H1 (cell line): ENCODE data around the gene MAP3K14. TPM values are rescaled to one million over a fixed set of nuclear protein-coding genes. Genes with fewer than 3 reads are reported as not detected.

Source experiments
- CTCF ChIA-PET: fragments of 300-600 bp; sonication (Branson Sonifier 250); formaldehyde crosslinking; loops from one replicate; lab custom pipeline; 2021; ENCODE audit not compliant: partially characterized antibody; lab: Charles Lee
- POLR2A ChIA-PET: fragments of 300-600 bp; sonication (Branson Sonifier 250); formaldehyde crosslinking; loops from one replicate; lab custom pipeline; 2021; ENCODE audit warnings: inconsistent platforms; ENCODE audit not compliant: partially characterized antibody; lab: Charles Lee
- DNase-seq, 2 experiments: peaks; one replicate each; pipeline versions ENCODE4 v3.0.0 to v3.0.0-alpha.2; 2010 to 2022; ENCODE audit warnings: low spot score in 2 of 2, low read depth in 1 of 2, mixed read lengths in 1 of 2
- FAIRE-seq: peaks from 2 replicates; lab custom pipeline; 2011; peaks lifted over from hg19 to GRCh38; lab: Jason Lieb, UNC
- H2AFZ ChIP-seq: 2 replicates; pipeline ENCODE4 v1.8.1; 2012; ENCODE audit warnings: low read length, inconsistent platforms
- H2AK5ac ChIP-seq: 2 replicates; pipeline ENCODE4 v1.6.1; 2013; ENCODE audit warnings: low read depth, low read length
- H2BK120ac ChIP-seq: replicated peaks from 2 replicates; pipeline ENCODE3; 2013; ENCODE audit warnings: low read depth, low read length, inconsistent platforms
- H2BK12ac ChIP-seq: 2 replicates; pipeline ENCODE4 v1.6.1; 2013; ENCODE audit warnings: low read depth, low read length
- H2BK15ac ChIP-seq: 2 replicates; pipeline ENCODE4 v1.6.1; 2013; ENCODE audit warnings: low read length
- H2BK20ac ChIP-seq: 2 replicates; pipeline ENCODE4 v1.6.1; 2013; ENCODE audit warnings: low read length
- H2BK5ac ChIP-seq: 2 replicates; pipeline ENCODE4 v1.6.1; 2013; ENCODE audit warnings: low read depth, low read length
- H3K14ac ChIP-seq: 2 replicates; pipeline ENCODE4 v1.6.1; 2013; ENCODE audit warnings: inconsistent platforms; ENCODE audit not compliant: insufficient read length
- H3K18ac ChIP-seq: 2 replicates; pipeline ENCODE4 v1.6.1; 2013; ENCODE audit warnings: low read length; ENCODE audit errors: extremely low read depth
- H3K23ac ChIP-seq: 2 replicates; pipeline ENCODE4 v1.6.1; 2013; ENCODE audit warnings: inconsistent platforms; ENCODE audit not compliant: insufficient read length
- H3K23me2 ChIP-seq: 2 replicates; pipeline ENCODE4 v1.6.1; 2013; ENCODE audit warnings: low read depth, low read length
- H3K27ac ChIP-seq: 2 replicates; pipeline ENCODE4 v1.6.1; 2011; ENCODE audit warnings: low read depth, low read length, inconsistent platforms
- H3K27me3 ChIP-seq, 4 experiments: replicated peaks in 1 of 4; 1 replicate in 1 of 4; 2 replicates in 3 of 4; pipeline versions ENCODE4 v1.6.1 to v1.8.1; 2011 to 2013; ENCODE audit warnings: low read length in 3 of 4, mild to moderate bottlenecking in 3 of 4, inconsistent platforms in 2 of 4, mixed read lengths in 2 of 4, moderate library complexity in 1 of 4; ENCODE audit not compliant: control insufficient read depth in 3 of 4, insufficient read depth in 3 of 4; ENCODE audit errors: extremely low read depth in 1 of 4
- H3K36me3 ChIP-seq, 4 experiments: 2 replicates each; pipeline versions ENCODE4 v1.6.1 to v1.8.1; 2011 to 2013; ENCODE audit warnings: mild to moderate bottlenecking in 4 of 4, low read length in 3 of 4, moderate library complexity in 2 of 4, control low read depth in 1 of 4, inconsistent platforms in 1 of 4; ENCODE audit not compliant: insufficient read depth in 4 of 4, control insufficient read depth in 2 of 4
- H3K4ac ChIP-seq: replicated peaks from 2 replicates; pipeline ENCODE3; 2013; ENCODE audit warnings: low read length, low read depth, mixed read lengths, inconsistent platforms; ENCODE audit not compliant: insufficient read length
- H3K4me1 ChIP-seq, 4 experiments: replicated peaks in 1 of 4; 1 replicate in 1 of 4; 2 replicates in 3 of 4; pipeline versions ENCODE4 v1.6.1 to v1.8.1; 2011 to 2013; ENCODE audit warnings: low read length in 3 of 4, inconsistent platforms in 2 of 4, mixed read lengths in 1 of 4; ENCODE audit not compliant: insufficient read depth in 4 of 4, control insufficient read depth in 3 of 4
- H3K4me2 ChIP-seq, 2 experiments: 2 replicates each; pipeline versions ENCODE4 v1.6.1 to v1.8.1; 2011 to 2013; ENCODE audit warnings: low read depth in 2 of 2, low read length in 2 of 2, control low read depth in 1 of 2, inconsistent platforms in 1 of 2, mild to moderate bottlenecking in 1 of 2; ENCODE audit not compliant: insufficient read depth in 1 of 2
- H3K4me3 ChIP-seq, 4 experiments: fragments of 200-600, 300-600 bp in 1 of 4; sonication (generic), shearing (Covaris generic), sonication (Bioruptor Twin) in 1 of 4; 2 replicates each; pipeline versions ENCODE4 v1.5.1 to v1.8.1; 2011 to 2016; ENCODE audit warnings: low read length in 4 of 4, low read depth in 3 of 4, control low read depth in 2 of 4, inconsistent platforms in 2 of 4, mild to moderate bottlenecking in 2 of 4, mixed read lengths in 1 of 4, moderate library complexity in 1 of 4; ENCODE audit not compliant: insufficient read depth in 2 of 4; ENCODE audit errors: extremely low read depth in 1 of 4
- H3K56ac ChIP-seq: replicated peaks from 2 replicates; pipeline ENCODE3; 2013; ENCODE audit warnings: low read depth, mild to moderate bottlenecking, mixed read lengths, low read length, inconsistent platforms; ENCODE audit not compliant: insufficient read length
- H3K79me1 ChIP-seq: 2 replicates; pipeline ENCODE4 v1.6.1; 2013; ENCODE audit warnings: low read depth, low read length, control low read depth
- H3K79me2 ChIP-seq, 2 experiments: 2 replicates each; pipeline versions ENCODE4 v1.6.1 to v1.8.1; 2012 to 2013; ENCODE audit warnings: low read length in 2 of 2, mild to moderate bottlenecking in 2 of 2, inconsistent platforms in 1 of 2; ENCODE audit not compliant: insufficient read depth in 2 of 2, control insufficient read depth in 1 of 2
- H3K9ac ChIP-seq, 4 experiments: replicated peaks in 1 of 4; 1 replicate in 1 of 4; 2 replicates in 3 of 4; pipeline versions ENCODE4 v1.6.1 to v1.8.1; 2011 to 2013; ENCODE audit warnings: low read depth in 3 of 4, low read length in 3 of 4, control low read depth in 2 of 4, mild to moderate bottlenecking in 2 of 4, moderate library complexity in 2 of 4, inconsistent platforms in 1 of 4; ENCODE audit errors: extremely low read depth in 1 of 4
- H3K9me3 ChIP-seq, 2 experiments: 2 replicates each; pipeline versions ENCODE4 v1.6.1 to v1.8.1; 2012 to 2013; ENCODE audit warnings: mild to moderate bottlenecking in 2 of 2, moderate library complexity in 2 of 2, control low read depth in 1 of 2, inconsistent platforms in 1 of 2, low read depth in 1 of 2, low read length in 1 of 2, mixed read lengths in 1 of 2; ENCODE audit not compliant: insufficient read depth in 2 of 2
- H4K20me1 ChIP-seq, 2 experiments: replicated peaks in 1 of 2; 2 replicates each; pipeline versions ENCODE3 to v1.8.1; 2011 to 2013; ENCODE audit warnings: inconsistent platforms in 2 of 2, low read length in 2 of 2, mild to moderate bottlenecking in 1 of 2; ENCODE audit not compliant: insufficient read depth in 2 of 2, control insufficient read depth in 1 of 2
- H4K5ac ChIP-seq: 2 replicates; pipeline ENCODE4 v1.6.1; 2013; ENCODE audit warnings: low read length, low read depth, mixed read lengths, inconsistent platforms; ENCODE audit not compliant: insufficient read length
- H4K8ac ChIP-seq: 2 replicates; pipeline ENCODE4 v1.8.0; 2013; ENCODE audit warnings: mild to moderate bottlenecking, moderate library complexity, low read length, inconsistent platforms; ENCODE audit not compliant: insufficient read depth; ENCODE audit errors: extremely low read depth
- H4K91ac ChIP-seq: replicated peaks from 2 replicates; pipeline ENCODE3; 2013; ENCODE audit warnings: low read length, mixed read lengths, inconsistent platforms; ENCODE audit not compliant: insufficient read length
- ASH2L ChIP-seq: fragments of 200-600, 300-600 bp; sonication (generic); IDR thresholded peaks from one replicate; pipeline ENCODE4 v1.7.1; 2017; ENCODE audit warnings: low read length
- CREB1 ChIP-seq: IDR thresholded peaks from 2 replicates; pipeline ENCODE4 v1.6.1; 2012; ENCODE audit warnings: inconsistent platforms
- EZH2 ChIP-seq: fragments of 200-600 bp; sonication (generic); IDR thresholded peaks from 2 replicates; pipeline ENCODE4 v1.7.1; 2012; ENCODE audit warnings: low read depth, mild to moderate bottlenecking, moderate library complexity, low read length, inconsistent platforms; ENCODE audit not compliant: severe bottlenecking
- KDM1A ChIP-seq: fragments of 200-600, 300-600 bp; sonication (generic); IDR thresholded peaks from 2 replicates; pipeline ENCODE4 v1.7.1; 2016; ENCODE audit warnings: mild to moderate bottlenecking, low read length, borderline replicate concordance
- KDM4A ChIP-seq: IDR thresholded peaks from one replicate; pipeline ENCODE4 v1.7.1; 2012; ENCODE audit warnings: low read depth, mild to moderate bottlenecking, moderate library complexity, low read length, inconsistent platforms; ENCODE audit not compliant: severe bottlenecking
- KDM5A ChIP-seq: fragments of 200-600 bp; IDR thresholded peaks from 2 replicates; pipeline ENCODE4 v1.7.1; 2012; ENCODE audit warnings: mild to moderate bottlenecking, low read length, inconsistent platforms, mixed read lengths
- RAD21 ChIP-seq, 2 experiments: IDR thresholded peaks in 1 of 2; conservative IDR thresholded peaks in 1 of 2; 2 replicates each; pipeline ENCODE4 v1.6.1; 2011; ENCODE audit warnings: low read depth in 2 of 2, low read length in 2 of 2, improper control_type of control experiment in 1 of 2, inconsistent platforms in 1 of 2, mild to moderate bottlenecking in 1 of 2, moderate library complexity in 1 of 2
- RFX5 ChIP-seq: IDR thresholded peaks from 2 replicates; pipeline ENCODE4 v1.6.1; 2011; ENCODE audit warnings: low read depth, low read length, improper control_type of control experiment, borderline replicate concordance
- SP1 ChIP-seq: IDR thresholded peaks from 2 replicates; pipeline ENCODE4 v1.6.1; 2011; ENCODE audit warnings: low read depth, low read length
- SRF ChIP-seq: IDR thresholded peaks from 2 replicates; pipeline ENCODE4 v1.6.1; 2011; ENCODE audit warnings: mild to moderate bottlenecking, low read depth, low read length, moderate library complexity
- SUZ12 ChIP-seq: fragments of 200-600 bp; sonication (generic); IDR thresholded peaks from 2 replicates; pipeline ENCODE4 v1.6.1; 2012; ENCODE audit warnings: mild to moderate bottlenecking, inconsistent platforms, low read length, moderate library complexity, mixed read lengths
- ZNF274 ChIP-seq: IDR thresholded peaks from 2 replicates; pipeline ENCODE4 v1.7.0; 2012; ENCODE audit warnings: low read length, borderline replicate concordance; ENCODE audit errors: extremely low read depth
- WGBS, 2 experiments: shearing (Covaris generic) in 1 of 2; methylation state at CpG; one replicate each; pipeline versions ENCODE4 v1.1.6 to v1.1.7; 2013 to 2015; ENCODE audit warnings: low lambda C conversion rate in 2 of 2, mixed read lengths in 2 of 2, inconsistent platforms in 1 of 2, low coverage in 1 of 2, missing lambda C conversion rate in 1 of 2; ENCODE audit not compliant: insufficient replicate concordance in 2 of 2, insufficient coverage in 1 of 2, insufficient read length in 1 of 2; ENCODE audit errors: extremely low coverage in 1 of 2, missing lambda C conversion rate in 1 of 2; 5-methylcytosine and 5-hydroxymethylcytosine counted together
- polyA plus RNA-seq, 7 experiments: library from polyadenylated mRNA; depleted of rRNA in 3 of 7; stranded (reverse) in 5 of 7; unstranded in 2 of 7; fragments of >200 nt in 5 of 7; fragments of 200-250 nt in 2 of 7; gene quantifications; 1 replicate in 5 of 7; 2 replicates in 1 of 7; 4 replicates in 1 of 7; pipeline versions ENCODE4 v1.2.1 to v1.2.3, GENCODE V29; 2011 to 2013; ENCODE audit warnings: missing spikeins in 2 of 7, mixed read lengths in 2 of 7
- total RNA-seq: library from RNA; stranded (reverse); fragmentation: NEBNext Ultra II Directional; extraction: Animal tissue kit (Norgen Biotek cat#: 25700); gene quantifications from 2 replicates; pipeline ENCODE4 v1.2.1, GENCODE V29; 2021

MAP3K14 gene
- total and polyA plus RNA-seq, 2 of the 8 experiments (the other 6 are each of a cell fraction or from before 2014, with no cell fraction given), result 5.2 to 6.1 TPM

DNA sequence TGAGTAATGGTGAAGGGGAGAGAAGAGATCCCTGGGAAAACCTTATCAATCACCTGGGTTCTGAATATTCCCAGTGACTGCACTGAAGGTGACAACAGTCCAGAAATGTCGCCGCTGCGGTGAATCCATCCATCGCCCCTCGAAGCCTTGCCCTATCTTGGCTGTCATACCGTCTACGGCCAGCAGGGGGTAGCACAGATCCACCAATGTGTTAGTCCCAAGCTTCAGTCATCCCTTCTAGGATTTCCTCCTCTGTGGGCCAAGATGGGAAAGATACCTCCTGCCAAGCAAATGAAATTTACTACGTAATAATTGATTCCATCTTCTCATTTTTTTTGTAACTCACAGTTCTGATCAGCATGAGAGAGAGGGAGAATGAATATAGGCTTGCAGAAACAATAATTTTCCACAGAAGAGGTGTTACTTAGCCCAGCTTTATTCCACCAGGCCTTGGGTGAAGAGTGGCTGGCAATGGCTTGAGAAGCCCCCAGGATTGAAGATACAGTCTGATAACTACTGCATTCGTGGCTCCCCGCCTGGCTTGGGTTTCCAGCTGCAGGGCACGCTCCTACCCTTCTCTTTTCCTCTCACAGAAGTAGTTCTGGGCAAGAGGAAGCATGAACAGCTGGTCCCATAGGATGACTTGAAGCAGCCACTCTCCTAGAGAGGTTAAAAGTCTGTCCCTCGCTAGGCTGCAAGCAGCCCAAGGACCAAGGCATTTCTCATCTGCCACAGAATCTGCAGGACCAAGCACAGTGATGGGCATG is 97.7 kb downstream of the MAP3K14 start:
- H3K79me1 ChIP-seq, result no peaks in the 10 kb centered on the region
- no peak overlapping the region for H3K4me2 ChIP-seq
- no peak overlapping the region; the same call in 1 of the 2 replicates for H4K8ac ChIP-seq
- H4K20me1 ChIP-seq, result no peaks in the 10 kb centered on the region
- H3K14ac ChIP-seq, result no peak overlapping the region
- no peaks in the 10 kb centered on the region for H3K36me3 ChIP-seq
- no peaks in the 10 kb centered on the region for H3K9me3 ChIP-seq
- H3K18ac ChIP-seq, result no peak overlapping the region
- no peak overlapping the region for H3K27ac ChIP-seq
- H3K4me3 ChIP-seq, result no peak overlapping the region
- POLR2A ChIA-PET, result interaction anchor here (0.6 to 6.5 kb wide), 8 partner anchors 13 to 210 kb away, joined by 3 to 54 read pairs (median 4); partner anchors contain the start of genes HEXIM1 and HEXIM2
- WGBS, 2 experiments, result 28% methylated on average over 12 of the region's 12 CpGs; no CpG with 5 or more reads in 1 of the 2 experiments
- DNase-seq (peak in 1 of 2 experiments; percentile 99), FAIRE-seq (peak; percentile 97)
- H3K79me2 ChIP-seq, result no peaks in the 10 kb centered on the region
- no peak overlapping the region for H4K91ac ChIP-seq
- peaks cover 0 to 9% (median 3%) of the 10 kb centered on the region in 4 experiments; a peak in 3 of 7 replicates for H3K4me1 ChIP-seq
- no peak overlapping the region for H4K5ac ChIP-seq
- no peak overlapping the region for H2BK12ac ChIP-seq
- H2BK120ac ChIP-seq, result no peak overlapping the region
- H3K56ac ChIP-seq, result no peak overlapping the region
- H2AK5ac ChIP-seq, result no peak overlapping the region
- peak overlapping the region; percentile 95; the same call in 1 of the 2 replicates for H2BK15ac ChIP-seq
- H3K4ac ChIP-seq, result no peak overlapping the region
- no peak overlapping the region for H2AFZ ChIP-seq
- no peak overlapping the region for H3K23ac ChIP-seq
- H3K27me3 ChIP-seq, result peaks cover 15 to 42% (median 35%) of the 10 kb centered on the region in 4 experiments
- no peak overlapping the region for H3K9ac ChIP-seq
- H2BK5ac ChIP-seq, result no peak overlapping the region
- no peak overlapping the region; the same call in 1 of the 2 replicates for H2BK20ac ChIP-seq
- H3K23me2 ChIP-seq, result peaks cover 7% of the 10 kb centered on the region; the same call in 1 of the 2 replicates
- CTCF ChIA-PET, result interaction anchor here (0.7 to 9.3 kb wide), 47 partner anchors 9 to 214 kb away, joined by 3 to 282 read pairs (median 6); partner anchors contain the start of genes ACBD4, HEXIM1 and HEXIM2
- no peak for TF ChIP-seq RFX5
- no peak for TF ChIP-seq SUZ12
- no peak for TF ChIP-seq ASH2L
- no peak for TF ChIP-seq EZH2
- no peak for TF ChIP-seq SP1
- TF ChIP-seq SRF, result no peak
- no peak; the same call in 1 of the 2 replicates for TF ChIP-seq KDM5A
- TF ChIP-seq KDM4A, result no peak
- no peak for TF ChIP-seq CREB1
- no peak for TF ChIP-seq ZNF274
- TF ChIP-seq RAD21 (IDR thresholded peaks at IDR 0.05 in 1 of 2, conservative IDR thresholded peaks at IDR 0.05 in 1 of 2; ENCODE audit: low read depth in 2 of 2, low read length in 2 of 2), result peak; percentile 96 to 97
- no peak for TF ChIP-seq KDM1A
